Panc1 (cell line): ENCODE results near the gene LITAFD. TPM values are rescaled to one million over a fixed set of nuclear protein-coding genes. Genes with fewer than 3 reads are reported as not detected.

Experiments
- ATAC-seq: fragments of 200-7000 bp; cut with Tn5 transposase; 2 replicates; pipeline ENCODE4 v1.9.1; 2020; ENCODE audit warnings: mild to moderate bottlenecking, moderate library complexity
- BruUV-seq: library from RNA; stranded (reverse); fragments of 400-500 nt; replicated peaks from 2 replicates; lab custom pipeline; 2021; lab: Mats Ljungman, UMichigan
- CTCF ChIA-PET: fragments of 300-600 bp; sonication (Branson Sonifier 250); formaldehyde crosslinking; loops from one replicate; lab custom pipeline; 2022; ENCODE audit warnings: antibody characterized with exemption; lab: Charles Lee
- POLR2A ChIA-PET: fragments of 300-600 bp; sonication (Branson Sonifier 250); formaldehyde crosslinking; loops from one replicate; lab custom pipeline; 2022; ENCODE audit warnings: antibody characterized with exemption; lab: Charles Lee
- DNase-seq: peaks from one replicate; pipeline ENCODE4 v3.0.0-alpha.2; 2010; ENCODE audit warnings: low read depth, low spot score
- H3K27ac ChIP-seq: 2 replicates; pipeline ENCODE4 v1.5.1; 2011; ENCODE audit warnings: mild to moderate bottlenecking, low read length, inconsistent platforms
- H3K27me3 ChIP-seq: fragments of 200-500 bp; sonication (Bioruptor generic); 2 replicates; pipeline ENCODE4 v1.6.0; 2014; ENCODE audit warnings: low read length, inconsistent platforms; ENCODE audit not compliant: control insufficient read depth, insufficient read depth
- H3K36me3 ChIP-seq: fragments of 200-500 bp; sonication (Bioruptor generic); 2 replicates; pipeline ENCODE4 v1.5.1; 2014; ENCODE audit warnings: inconsistent platforms, mild to moderate bottlenecking, low read length, moderate library complexity; ENCODE audit not compliant: control insufficient read depth, insufficient read depth
- H3K4me1 ChIP-seq: 2 replicates; pipeline ENCODE4 v1.5.1; 2011; ENCODE audit warnings: inconsistent platforms, mild to moderate bottlenecking, low read length, moderate library complexity; ENCODE audit not compliant: control insufficient read depth, insufficient read depth
- H3K4me3 ChIP-seq, 2 experiments: 2 replicates each; pipeline ENCODE4 v1.5.1; 2011 to 2012; ENCODE audit warnings: low read depth in 2 of 2, low read length in 2 of 2, mild to moderate bottlenecking in 2 of 2, inconsistent platforms in 1 of 2, moderate library complexity in 1 of 2
- H3K9me3 ChIP-seq: fragments of 200-500 bp; sonication (Bioruptor generic); 2 replicates; pipeline ENCODE4 v1.5.1; 2014; ENCODE audit warnings: low read depth, mild to moderate bottlenecking, inconsistent platforms, low read length, moderate library complexity; ENCODE audit not compliant: control insufficient read depth, insufficient read depth
- CTCF ChIP-seq: fragments of 450-650 bp; IDR thresholded peaks from 2 replicates; pipeline ENCODE4 v1.5.1; 2017; ENCODE audit warnings: mild to moderate bottlenecking
- POLR2AphosphoS5 ChIP-seq: IDR thresholded peaks from 2 replicates; pipeline ENCODE4 v1.6.1; 2012; ENCODE audit warnings: mild to moderate bottlenecking, low read depth, low read length, moderate library complexity
- REST ChIP-seq, 2 experiments: IDR thresholded peaks; 2 replicates each; pipeline ENCODE4 v1.6.1; 2011 to 2012; ENCODE audit warnings: low read depth in 2 of 2, control low read depth in 1 of 2, low read length in 1 of 2, mild to moderate bottlenecking in 1 of 2, moderate library complexity in 1 of 2; ENCODE audit not compliant: insufficient read depth in 1 of 2
- SIN3A ChIP-seq: IDR thresholded peaks from 2 replicates; pipeline ENCODE4 v1.6.1; 2012; ENCODE audit warnings: low read depth, mild to moderate bottlenecking, low read length, moderate library complexity, borderline replicate concordance; ENCODE audit not compliant: insufficient read depth
- TCF7L2 ChIP-seq: IDR thresholded peaks from 2 replicates; pipeline ENCODE4 v1.6.1; 2011; ENCODE audit warnings: mild to moderate bottlenecking, low read depth, low read length, inconsistent platforms
- in situ Hi-C: cut with HindIII; loops from 2 replicates; pipeline ENCODE4 v1.10.0; 2016; ENCODE audit warnings: low sequenced_read_pairs, low pct_unique_long_range_greater_than_20kb
- intact Hi-C: fragments of 100-400 bp; cut with micrococcal nuclease; formaldehyde crosslinking; loops from one replicate; pipeline ENCODE4 v1.10.0; 2022; ENCODE audit not compliant: unreplicated experiment
- total RNA-seq: library from RNA; stranded (reverse); gene quantifications from one replicate; pipeline ENCODE4 v1.2.1, GENCODE V29; 2021; ENCODE audit not compliant: unreplicated experiment

The LITAFD gene
- total RNA-seq, 1 experiment from 2014 or later: not detected

GRCh38 chr16:8851761-8852403, 30.3 kb upstream of the LITAFD start:
- DNase-seq: no peak
- in situ Hi-C loops: no loop called here
- POLR2A ChIA-PET: interaction anchor here (0.5 to 0.6 kb wide), 4 partner anchors 11 to 288 kb away, joined by 3 to 14 read pairs (median 4); partner anchors contain the start of gene CARHSP1
- intact Hi-C loops: no loop called here
- H3K9me3 ChIP-seq: no peaks in the 10 kb centered on the region
- no peak for ATAC-seq
- H3K4me1 ChIP-seq: peaks cover 41% of the 10 kb centered on the region
- peaks cover 5% of the 10 kb centered on the region for H3K36me3 ChIP-seq
- BruUV-seq: no TSS peak
- CTCF ChIA-PET: interaction anchor here (0.7 kb wide), 1 partner anchor 28 kb away, joined by 3 read pairs; no protein-coding TSS in a partner anchor
- H3K4me3 ChIP-seq: no peak overlapping the region
- no peaks in the 10 kb centered on the region for H3K27me3 ChIP-seq
- TF ChIP-seq SIN3A (no peak), TCF7L2 (no peak), CTCF (no peak), REST (IDR thresholded peaks at IDR 0.05; ENCODE audit: insufficient read depth in 1 of 2, low read depth in 2 of 2, low read length in 1 of 2) (no peak), POLR2AphosphoS5 (no peak)
- H3K27ac ChIP-seq: no peak overlapping the region

- H3K9me3 ChIP-seq: no peaks in the 10 kb centered on the region
- in situ Hi-C loops: no loop called here
- no peak for ATAC-seq
- POLR2A ChIA-PET: no interaction called here
- peaks cover 44% of the 10 kb centered on the region for H3K4me1 ChIP-seq
- intact Hi-C loops: no loop called here
- H3K4me3 ChIP-seq: no peak overlapping the region
- BruUV-seq: no TSS peak
- no peak for TF ChIP-seq POLR2AphosphoS5
- TF ChIP-seq CTCF: no peak
- TF ChIP-seq REST (IDR thresholded peaks at IDR 0.05; ENCODE audit: insufficient read depth in 1 of 2, low read depth in 2 of 2, low read length in 1 of 2): no peak
- TF ChIP-seq TCF7L2: no peak
- TF ChIP-seq SIN3A: no peak
- CTCF ChIA-PET: interaction anchor here (0.7 kb wide), 1 partner anchor 27 kb away, joined by 3 read pairs; no protein-coding TSS in a partner anchor
- DNase-seq: no peak
- H3K27ac ChIP-seq: no peak overlapping the region
- H3K36me3 ChIP-seq: peaks cover 5% of the 10 kb centered on the region
- H3K27me3 ChIP-seq: no peaks in the 10 kb centered on the region
These were observed 29.6 kb upstream of the LITAFD start for GRCh38 chr16:8852534-8852933.
